Measurements from ENCODE around the gene FRK. TPM values are rescaled to one million over a fixed set of nuclear protein-coding genes. Genes with fewer than 3 reads are reported as not detected.
A peak's percentile ranks its signal among the peaks of the same experiment; 100 is the strongest.

Gene FRK
- total and polyA plus RNA-seq, 2 experiments from 2014 or later = 2.7 to 16.9 TPM

DNA sequence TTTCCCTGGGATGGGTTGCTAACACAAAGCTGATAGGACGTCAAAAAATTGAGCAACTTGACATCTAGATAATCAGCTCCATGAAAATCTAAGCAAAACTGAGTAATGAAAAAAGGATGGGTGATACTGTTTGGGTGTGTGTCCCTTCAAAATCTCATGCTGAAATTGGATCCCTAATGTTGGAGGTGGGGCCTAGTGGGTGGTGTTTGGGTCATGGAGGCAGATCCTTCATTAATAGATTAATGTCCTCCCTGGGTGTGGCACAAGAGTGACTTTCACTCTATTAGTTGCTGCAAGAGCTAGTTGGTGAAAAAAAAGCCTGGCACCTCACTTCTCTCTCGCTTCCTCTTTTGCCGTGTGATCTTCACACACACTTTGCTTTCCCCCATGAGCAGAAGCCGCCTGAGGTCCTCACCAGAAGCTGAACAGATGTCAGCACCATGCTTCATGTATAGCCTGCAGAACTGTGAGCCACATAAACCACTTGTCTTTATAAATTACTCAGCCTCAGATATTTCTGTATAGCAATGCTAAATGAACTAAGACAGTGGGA lies 160.9 kb downstream of the FRK start:
- WGBS (ENCODE audit: low lambda C conversion rate, missing lambda C conversion rate) = 95% methylated on average over 4 of the region's 4 CpGs
- no peak for DNase-seq (ENCODE audit: low spot score)

DNA sequence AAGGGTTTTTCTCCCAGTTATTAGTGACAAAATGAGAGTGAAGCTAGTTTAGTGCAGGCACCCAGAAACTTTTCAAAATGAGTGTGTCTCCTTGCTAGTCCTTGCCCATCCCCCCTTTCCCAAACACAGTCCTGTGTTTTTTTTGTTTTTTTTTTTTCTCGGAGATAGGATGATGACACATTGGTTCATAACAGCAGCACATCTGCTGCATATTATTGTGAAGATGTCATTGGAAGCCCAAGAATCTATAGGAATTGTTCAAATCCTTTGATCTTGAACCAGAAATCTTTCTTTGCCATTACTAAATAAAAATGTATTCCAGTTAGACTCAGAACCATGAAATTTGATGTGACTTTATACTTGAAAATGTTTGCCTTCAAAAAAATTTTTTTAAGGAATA lies 162.4 kb downstream of the FRK start:
- H3K36me3 ChIP-seq (replicated peaks; ENCODE audit: insufficient read depth, low read depth) = no peaks in the 10 kb centered on the region
- H3K27ac ChIP-seq = no peak overlapping the region
- 38% methylated on average over 1 of the region's 1 CpG for WGBS (ENCODE audit: low lambda C conversion rate, missing lambda C conversion rate)
- no peaks in the 10 kb centered on the region for H3K9me2 ChIP-seq (replicated peaks; ENCODE audit: insufficient read depth)
- no peak overlapping the region for H2AFZ ChIP-seq
- H3K4me1 ChIP-seq (ENCODE audit: insufficient read depth) = no peaks in the 10 kb centered on the region
- H3K4me3 ChIP-seq = no peak overlapping the region
- no peak for DNase-seq (ENCODE audit: low spot score)
- no peaks in the 10 kb centered on the region for H3K27me3 ChIP-seq
- H3K4me2 ChIP-seq = no peak overlapping the region
- no peaks in the 10 kb centered on the region for H3K79me2 ChIP-seq
- H4K20me1 ChIP-seq (ENCODE audit: insufficient read depth, poor library complexity, severe bottlenecking) = no peaks in the 10 kb centered on the region
- H3K9me3 ChIP-seq (ENCODE audit: low read depth) = no peaks in the 10 kb centered on the region
- TF ChIP-seq CTCF (IDR thresholded peaks at IDR 0.05; ENCODE audit: poor library complexity) (no peak), EZH2phosphoT487 (IDR thresholded peaks at IDR 0.05; ENCODE audit: low read depth, severe bottlenecking, unreplicated experiment) (no peak), EZH2 (IDR thresholded peaks at IDR 0.05; ENCODE audit: borderline replicate concordance) (no peak)

More for the DNA sequence above, 160.9 kb downstream of the FRK start:
- Histone ChIP-seq H3K4me2 (no peak overlapping the region), H3K27me3 (no peaks in the 10 kb centered on the region), H3K9me3 (ENCODE audit: low read depth) (no peaks in the 10 kb centered on the region), H3K27ac (no peak overlapping the region), H2AFZ (no peak overlapping the region), H3K4me1 (ENCODE audit: insufficient read depth) (no peaks in the 10 kb centered on the region), H3K36me3 (replicated peaks; ENCODE audit: insufficient read depth, low read depth) (no peaks in the 10 kb centered on the region), H4K20me1 (ENCODE audit: insufficient read depth, poor library complexity, severe bottlenecking) (no peaks in the 10 kb centered on the region), H3K4me3 (no peak overlapping the region), H3K79me2 (no peaks in the 10 kb centered on the region), H3K9me2 (replicated peaks; ENCODE audit: insufficient read depth) (no peaks in the 10 kb centered on the region)
- no peak for TF ChIP-seq CTCF (IDR thresholded peaks at IDR 0.05; ENCODE audit: poor library complexity)
- no peak for TF ChIP-seq EZH2phosphoT487 (IDR thresholded peaks at IDR 0.05; ENCODE audit: low read depth, severe bottlenecking, unreplicated experiment)
- no peak for TF ChIP-seq EZH2 (IDR thresholded peaks at IDR 0.05; ENCODE audit: borderline replicate concordance)

- H3K4me1 ChIP-seq (ENCODE audit: insufficient read depth) = no peaks in the 10 kb centered on the region
- H3K9me2 ChIP-seq (replicated peaks; ENCODE audit: insufficient read depth) = no peaks in the 10 kb centered on the region
- H3K36me3 ChIP-seq (replicated peaks; ENCODE audit: insufficient read depth, low read depth) = no peaks in the 10 kb centered on the region
- 67% methylated on average over 2 of the region's 2 CpGs for WGBS (ENCODE audit: low lambda C conversion rate, missing lambda C conversion rate)
- no peak overlapping the region for H3K4me2 ChIP-seq
- H3K27me3 ChIP-seq = no peaks in the 10 kb centered on the region
- no peaks in the 10 kb centered on the region for H3K79me2 ChIP-seq
- H3K27ac ChIP-seq = no peak overlapping the region
- no peak overlapping the region for H2AFZ ChIP-seq
- no peaks in the 10 kb centered on the region for H4K20me1 ChIP-seq (ENCODE audit: insufficient read depth, poor library complexity, severe bottlenecking)
- no peaks in the 10 kb centered on the region for H3K9me3 ChIP-seq (ENCODE audit: low read depth)
- peak; percentile 83 for TF ChIP-seq CTCF (IDR thresholded peaks at IDR 0.05; ENCODE audit: poor library complexity)
- TF ChIP-seq EZH2 (IDR thresholded peaks at IDR 0.05; ENCODE audit: borderline replicate concordance) = no peak
- H3K4me3 ChIP-seq = no peak overlapping the region
- DNase-seq (ENCODE audit: low spot score) = peak; percentile 66
Measured at GRCh38 chr6:115896538-115897129, 164.1 kb downstream of the FRK start.
